ENCODE results near the gene ACYP2. TPM values are rescaled to one million over a fixed set of nuclear protein-coding genes. Genes with fewer than 3 reads are reported as not detected.

ACYP2 gene
- total RNA-seq, 4 donors from 2014 or later: 15.4 to 28.7 (median 22.7) TPM

DNA sequence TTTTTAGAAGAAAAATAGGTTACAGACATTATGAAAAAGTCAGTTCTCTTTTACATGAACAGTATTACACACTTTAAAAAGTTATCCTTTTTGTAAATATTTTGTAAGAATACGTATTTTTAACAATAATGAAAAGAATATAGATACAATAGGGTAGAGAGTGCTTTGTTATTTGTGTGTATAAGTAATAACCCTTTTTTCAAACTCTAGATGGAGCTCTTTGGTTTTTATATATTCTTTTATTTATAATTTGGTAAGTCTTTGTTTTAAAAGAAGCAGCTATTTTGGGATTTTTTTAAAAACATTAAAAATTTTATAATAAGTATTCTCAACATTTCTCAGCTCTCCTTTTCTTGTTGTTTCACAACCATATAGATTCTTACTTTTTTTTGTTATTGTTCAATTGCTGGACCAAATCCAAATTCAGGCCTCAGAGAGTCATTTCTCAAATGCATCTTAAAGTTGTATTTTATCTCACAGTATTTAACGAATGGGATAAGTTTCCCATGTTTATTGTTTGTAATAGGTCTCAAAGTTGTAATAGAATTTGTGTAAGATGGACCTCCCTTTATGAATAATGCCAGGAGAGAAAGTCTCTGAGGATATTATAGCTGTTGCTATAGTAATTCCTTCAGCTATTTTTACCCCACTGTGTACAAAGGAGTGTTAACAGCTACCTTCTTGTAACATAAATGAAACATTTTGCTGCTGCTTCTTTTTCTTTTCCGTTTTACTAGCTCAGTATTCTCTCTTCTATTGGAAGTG is 46.4 kb downstream of the ACYP2 start:
- DNase-seq (ENCODE audit: extremely low spot score): no peak
- H3K4me1 ChIP-seq: peaks cover 0 to 15% (median 10%) of the 10 kb centered on the region in 4 donors
- no peaks in the 10 kb centered on the region for H3K36me3 ChIP-seq
- TF ChIP-seq, protein P1, sequence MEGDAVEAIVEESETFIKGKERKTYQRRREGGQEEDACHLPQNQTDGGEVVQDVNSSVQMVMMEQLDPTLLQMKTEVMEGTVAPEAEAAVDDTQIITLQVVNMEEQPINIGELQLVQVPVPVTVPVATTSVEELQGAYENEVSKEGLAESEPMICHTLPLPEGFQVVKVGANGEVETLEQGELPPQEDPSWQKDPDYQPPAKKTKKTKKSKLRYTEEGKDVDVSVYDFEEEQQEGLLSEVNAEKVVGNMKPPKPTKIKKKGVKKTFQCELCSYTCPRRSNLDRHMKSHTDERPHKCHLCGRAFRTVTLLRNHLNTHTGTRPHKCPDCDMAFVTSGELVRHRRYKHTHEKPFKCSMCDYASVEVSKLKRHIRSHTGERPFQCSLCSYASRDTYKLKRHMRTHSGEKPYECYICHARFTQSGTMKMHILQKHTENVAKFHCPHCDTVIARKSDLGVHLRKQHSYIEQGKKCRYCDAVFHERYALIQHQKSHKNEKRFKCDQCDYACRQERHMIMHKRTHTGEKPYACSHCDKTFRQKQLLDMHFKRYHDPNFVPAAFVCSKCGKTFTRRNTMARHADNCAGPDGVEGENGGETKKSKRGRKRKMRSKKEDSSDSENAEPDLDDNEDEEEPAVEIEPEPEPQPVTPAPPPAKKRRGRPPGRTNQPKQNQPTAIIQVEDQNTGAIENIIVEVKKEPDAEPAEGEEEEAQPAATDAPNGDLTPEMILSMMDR (IDR thresholded peaks at IDR 0.05): peak in 2 of 3 experiments; percentile 33
- TF ChIP-seq POLR2A (IDR thresholded peaks at IDR 0.05; ENCODE audit: low read depth): no peak
- no peaks in the 10 kb centered on the region for H3K9me3 ChIP-seq
- 40% methylated on average over 3 of the region's 3 CpGs for WGBS
- peak overlapping the region; percentile 31 to 49 (median 32) for H3K27ac ChIP-seq (replicated peaks in 1 of 4)
- intact Hi-C loops (cut with DNase I): loop anchor here (10.0 kb wide), 1 partner anchor 543 kb away; no protein-coding TSS in a partner anchor
- H3K27me3 ChIP-seq: no peaks in the 10 kb centered on the region
- H3K4me3 ChIP-seq: no peak overlapping the region

DNA sequence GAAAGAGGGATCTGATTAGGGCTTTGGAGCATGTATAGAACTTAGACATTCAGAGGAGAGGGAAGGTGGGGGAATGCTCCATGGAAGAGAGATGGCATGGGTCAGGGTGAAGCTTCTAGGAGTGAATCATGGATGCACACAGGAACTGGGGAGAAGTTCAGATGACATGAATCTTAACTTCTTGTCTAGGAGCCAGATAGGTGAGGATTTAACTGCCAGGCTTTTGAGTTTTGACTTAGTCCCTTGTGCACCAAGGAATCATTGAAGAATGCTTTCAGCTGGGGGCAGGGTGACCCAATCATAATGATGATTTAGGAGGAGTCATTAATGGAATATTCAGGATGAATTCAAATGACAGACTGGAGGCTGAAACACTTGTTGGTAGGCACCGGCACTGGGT is 48.7 kb downstream of the ACYP2 start:
- H3K27ac ChIP-seq (replicated peaks in 1 of 4): no peak overlapping the region
- H3K9me3 ChIP-seq: no peaks in the 10 kb centered on the region
- TF ChIP-seq, protein P1 (IDR thresholded peaks at IDR 0.05): no peak
- no peak for TF ChIP-seq EP300 (IDR thresholded peaks at IDR 0.05)
- H3K4me1 ChIP-seq: peaks cover 0 to 15% (median 10%) of the 10 kb centered on the region in 4 donors
- intact Hi-C loops (cut with DNase I): loop anchor here (10.0 kb wide), 1 partner anchor 541 kb away; no protein-coding TSS in a partner anchor
- no peaks in the 10 kb centered on the region for H3K36me3 ChIP-seq
- no peak overlapping the region for H3K4me3 ChIP-seq
- no peak for DNase-seq (ENCODE audit: extremely low spot score)
- 89% methylated on average over 1 of the region's 1 CpG for WGBS
- H3K27me3 ChIP-seq: no peaks in the 10 kb centered on the region

- TF ChIP-seq EP300 (IDR thresholded peaks at IDR 0.05): no peak
- Histone ChIP-seq H3K9me3 (no peaks in the 10 kb centered on the region), H3K27ac (replicated peaks in 1 of 4) (no peak overlapping the region), H3K4me3 (no peak overlapping the region), H3K36me3 (no peaks in the 10 kb centered on the region), H3K27me3 (no peaks in the 10 kb centered on the region), H3K4me1 (peaks cover 0 to 15% (median 10%) of the 10 kb centered on the region in 4 donors)
- 94% methylated on average over 3 of the region's 3 CpGs for WGBS
- no peak for DNase-seq (ENCODE audit: extremely low spot score)
- intact Hi-C loops (cut with DNase I): loop anchor here (10.0 kb wide), 1 partner anchor 539 kb away; no protein-coding TSS in a partner anchor
Measured at GRCh38 chr2:54166121-54166773, 50.8 kb downstream of the ACYP2 start.

GRCh38 chr2:54176577-54176976 is 61.2 kb downstream of the ACYP2 start:
- Histone ChIP-seq H3K27ac (replicated peaks in 1 of 4) (no peak overlapping the region), H3K27me3 (no peaks in the 10 kb centered on the region), H3K36me3 (no peaks in the 10 kb centered on the region), H3K4me1 (no peaks in the 10 kb centered on the region), H3K9me3 (no peaks in the 10 kb centered on the region), H3K4me3 (no peak overlapping the region)
- 39% methylated on average over 2 of the region's 2 CpGs for WGBS
- intact Hi-C loops (cut with DNase I): no loop called here
- no peak for TF ChIP-seq POLR2A (IDR thresholded peaks at IDR 0.05; ENCODE audit: low read depth)
- TF ChIP-seq, protein P1 (IDR thresholded peaks at IDR 0.05): peak; percentile 34 to 48 (median 34)
- DNase-seq (ENCODE audit: extremely low spot score): no peak

- no peak for DNase-seq (ENCODE audit: extremely low spot score)
- Histone ChIP-seq H3K9me3 (no peaks in the 10 kb centered on the region), H3K27me3 (no peaks in the 10 kb centered on the region), H3K4me1 (peaks cover 0 to 15% (median 12%) of the 10 kb centered on the region in 4 donors), H3K36me3 (no peaks in the 10 kb centered on the region), H3K27ac (replicated peaks in 1 of 4) (no peak overlapping the region), H3K4me3 (no peak overlapping the region)
- intact Hi-C loops (cut with DNase I): no loop called here
- no peak for TF ChIP-seq EP300 (IDR thresholded peaks at IDR 0.05)
- no peak for TF ChIP-seq POLR2AphosphoS5 (IDR thresholded peaks at IDR 0.05)
- TF ChIP-seq POLR2A (IDR thresholded peaks at IDR 0.05; ENCODE audit: low read depth): no peak
- TF ChIP-seq, protein P1 (IDR thresholded peaks at IDR 0.05): no peak
- WGBS: 99% methylated on average over 3 of the region's 3 CpGs
Measured at GRCh38 chr2:54183281-54183680, 67.9 kb downstream of the ACYP2 start.
